GM19035 (cell line): Measurements from ENCODE around the gene CCDC9.
"Not testable (repeated sequence)": the region's sequence is repeated elsewhere in the genome, so short reads cannot be mapped to it uniquely, and the experiment has no call there.

Experiments
- ATAC-seq: cut with Tn5 transposase; IDR thresholded peaks from one replicate; pipeline ENCODE4 v1.9.1; 2021; ENCODE audit not compliant: unreplicated experiment

The CCDC9 gene

GRCh38 chr19:47231215-47232054 lies 24.9 kb upstream of the CCDC9 start:
- peak; percentile 37 for ATAC-seq

- ATAC-seq: no peak
These were observed 23.7 kb upstream of the CCDC9 start for GRCh38 chr19:47232422-47233211.

GRCh38 chr19:47236072-47236675 lies 20.2 kb upstream of the CCDC9 start:
- ATAC-seq: no peak

GRCh38 chr19:47239152-47239551 lies 17.2 kb upstream of the CCDC9 start:
- no peak for ATAC-seq

GRCh38 chr19:47239610-47240296 lies 16.6 kb upstream of the CCDC9 start:
- ATAC-seq: no peak

- ATAC-seq: no peak
These were observed 15.8 kb upstream of the CCDC9 start for GRCh38 chr19:47240556-47240955.

GRCh38 chr19:47240996-47241918 lies 15.1 kb upstream of the CCDC9 start:
- ATAC-seq: no peak

GRCh38 chr19:47241919-47242577 lies 14.3 kb upstream of the CCDC9 start:
- no peak for ATAC-seq

- ATAC-seq: no peak
These were observed 13.0 kb upstream of the CCDC9 start for GRCh38 chr19:47243364-47243775.

- ATAC-seq: peak; percentile 75
These were observed 12.4 kb upstream of the CCDC9 start for GRCh38 chr19:47243776-47244547.

GRCh38 chr19:47247308-47247990 lies 8.9 kb upstream of the CCDC9 start:
- ATAC-seq: no peak

GRCh38 chr19:47253016-47253415 lies 3.3 kb upstream of the CCDC9 start:
- not testable (repeated sequence) for ATAC-seq

- no peak for ATAC-seq
These were observed 2.9 kb upstream of the CCDC9 start for GRCh38 chr19:47253467-47253881.

GRCh38 chr19:47253970-47254369 lies 2.4 kb upstream of the CCDC9 start:
- no peak for ATAC-seq

GRCh38 chr19:47256693-47257410 lies 527 bp downstream of the CCDC9 start:
- ATAC-seq: peak; percentile 75

- no peak for ATAC-seq
These were observed 1.3 kb downstream of the CCDC9 start for GRCh38 chr19:47257411-47258169.

GRCh38 chr19:47258434-47258833 lies 2.1 kb downstream of the CCDC9 start:
- ATAC-seq: no peak
